H1 (cell line): ENCODE data around the gene ZNF747. TPM values are rescaled to one million over a fixed set of nuclear protein-coding genes. Genes with fewer than 3 reads are reported as not detected.

Source experiments
- CTCF ChIA-PET: fragments of 300-600 bp; sonication (Branson Sonifier 250); formaldehyde crosslinking; loops from one replicate; lab custom pipeline; 2021; ENCODE audit not compliant: partially characterized antibody; lab: Charles Lee
- POLR2A ChIA-PET: fragments of 300-600 bp; sonication (Branson Sonifier 250); formaldehyde crosslinking; loops from one replicate; lab custom pipeline; 2021; ENCODE audit warnings: inconsistent platforms; ENCODE audit not compliant: partially characterized antibody; lab: Charles Lee
- DNase-seq, 2 experiments: peaks; one replicate each; pipeline versions ENCODE4 v3.0.0 to v3.0.0-alpha.2; 2010 to 2022; ENCODE audit warnings: low spot score in 2 of 2, low read depth in 1 of 2, mixed read lengths in 1 of 2
- FAIRE-seq: peaks from 2 replicates; lab custom pipeline; 2011; peaks lifted over from hg19 to GRCh38; lab: Jason Lieb, UNC
- H2AFZ ChIP-seq: 2 replicates; pipeline ENCODE4 v1.8.1; 2012; ENCODE audit warnings: low read length, inconsistent platforms
- H2AK5ac ChIP-seq: 2 replicates; pipeline ENCODE4 v1.6.1; 2013; ENCODE audit warnings: low read depth, low read length
- H2BK120ac ChIP-seq: replicated peaks from 2 replicates; pipeline ENCODE3; 2013; ENCODE audit warnings: low read depth, low read length, inconsistent platforms
- H2BK12ac ChIP-seq: 2 replicates; pipeline ENCODE4 v1.6.1; 2013; ENCODE audit warnings: low read depth, low read length
- H2BK15ac ChIP-seq: 2 replicates; pipeline ENCODE4 v1.6.1; 2013; ENCODE audit warnings: low read length
- H2BK20ac ChIP-seq: 2 replicates; pipeline ENCODE4 v1.6.1; 2013; ENCODE audit warnings: low read length
- H2BK5ac ChIP-seq: 2 replicates; pipeline ENCODE4 v1.6.1; 2013; ENCODE audit warnings: low read depth, low read length
- H3K14ac ChIP-seq: 2 replicates; pipeline ENCODE4 v1.6.1; 2013; ENCODE audit warnings: inconsistent platforms; ENCODE audit not compliant: insufficient read length
- H3K18ac ChIP-seq: 2 replicates; pipeline ENCODE4 v1.6.1; 2013; ENCODE audit warnings: low read length; ENCODE audit errors: extremely low read depth
- H3K23ac ChIP-seq: 2 replicates; pipeline ENCODE4 v1.6.1; 2013; ENCODE audit warnings: inconsistent platforms; ENCODE audit not compliant: insufficient read length
- H3K23me2 ChIP-seq: 2 replicates; pipeline ENCODE4 v1.6.1; 2013; ENCODE audit warnings: low read depth, low read length
- H3K27ac ChIP-seq: 2 replicates; pipeline ENCODE4 v1.6.1; 2011; ENCODE audit warnings: low read depth, low read length, inconsistent platforms
- H3K27me3 ChIP-seq, 4 experiments: replicated peaks in 1 of 4; 1 replicate in 1 of 4; 2 replicates in 3 of 4; pipeline versions ENCODE4 v1.6.1 to v1.8.1; 2011 to 2013; ENCODE audit warnings: low read length in 3 of 4, mild to moderate bottlenecking in 3 of 4, inconsistent platforms in 2 of 4, mixed read lengths in 2 of 4, moderate library complexity in 1 of 4; ENCODE audit not compliant: control insufficient read depth in 3 of 4, insufficient read depth in 3 of 4; ENCODE audit errors: extremely low read depth in 1 of 4
- H3K36me3 ChIP-seq, 4 experiments: 2 replicates each; pipeline versions ENCODE4 v1.6.1 to v1.8.1; 2011 to 2013; ENCODE audit warnings: mild to moderate bottlenecking in 4 of 4, low read length in 3 of 4, moderate library complexity in 2 of 4, control low read depth in 1 of 4, inconsistent platforms in 1 of 4; ENCODE audit not compliant: insufficient read depth in 4 of 4, control insufficient read depth in 2 of 4
- H3K4ac ChIP-seq: replicated peaks from 2 replicates; pipeline ENCODE3; 2013; ENCODE audit warnings: low read length, low read depth, mixed read lengths, inconsistent platforms; ENCODE audit not compliant: insufficient read length
- H3K4me1 ChIP-seq, 4 experiments: replicated peaks in 1 of 4; 1 replicate in 1 of 4; 2 replicates in 3 of 4; pipeline versions ENCODE4 v1.6.1 to v1.8.1; 2011 to 2013; ENCODE audit warnings: low read length in 3 of 4, inconsistent platforms in 2 of 4, mixed read lengths in 1 of 4; ENCODE audit not compliant: insufficient read depth in 4 of 4, control insufficient read depth in 3 of 4
- H3K4me2 ChIP-seq, 2 experiments: 2 replicates each; pipeline versions ENCODE4 v1.6.1 to v1.8.1; 2011 to 2013; ENCODE audit warnings: low read depth in 2 of 2, low read length in 2 of 2, control low read depth in 1 of 2, inconsistent platforms in 1 of 2, mild to moderate bottlenecking in 1 of 2; ENCODE audit not compliant: insufficient read depth in 1 of 2
- H3K4me3 ChIP-seq, 4 experiments: fragments of 200-600, 300-600 bp in 1 of 4; sonication (generic), shearing (Covaris generic), sonication (Bioruptor Twin) in 1 of 4; 2 replicates each; pipeline versions ENCODE4 v1.5.1 to v1.8.1; 2011 to 2016; ENCODE audit warnings: low read length in 4 of 4, low read depth in 3 of 4, control low read depth in 2 of 4, inconsistent platforms in 2 of 4, mild to moderate bottlenecking in 2 of 4, mixed read lengths in 1 of 4, moderate library complexity in 1 of 4; ENCODE audit not compliant: insufficient read depth in 2 of 4; ENCODE audit errors: extremely low read depth in 1 of 4
- H3K56ac ChIP-seq: replicated peaks from 2 replicates; pipeline ENCODE3; 2013; ENCODE audit warnings: low read depth, mild to moderate bottlenecking, mixed read lengths, low read length, inconsistent platforms; ENCODE audit not compliant: insufficient read length
- H3K79me1 ChIP-seq: 2 replicates; pipeline ENCODE4 v1.6.1; 2013; ENCODE audit warnings: low read depth, low read length, control low read depth
- H3K79me2 ChIP-seq, 2 experiments: 2 replicates each; pipeline versions ENCODE4 v1.6.1 to v1.8.1; 2012 to 2013; ENCODE audit warnings: low read length in 2 of 2, mild to moderate bottlenecking in 2 of 2, inconsistent platforms in 1 of 2; ENCODE audit not compliant: insufficient read depth in 2 of 2, control insufficient read depth in 1 of 2
- H3K9ac ChIP-seq, 4 experiments: replicated peaks in 1 of 4; 1 replicate in 1 of 4; 2 replicates in 3 of 4; pipeline versions ENCODE4 v1.6.1 to v1.8.1; 2011 to 2013; ENCODE audit warnings: low read depth in 3 of 4, low read length in 3 of 4, control low read depth in 2 of 4, mild to moderate bottlenecking in 2 of 4, moderate library complexity in 2 of 4, inconsistent platforms in 1 of 4; ENCODE audit errors: extremely low read depth in 1 of 4
- H3K9me3 ChIP-seq, 2 experiments: 2 replicates each; pipeline versions ENCODE4 v1.6.1 to v1.8.1; 2012 to 2013; ENCODE audit warnings: mild to moderate bottlenecking in 2 of 2, moderate library complexity in 2 of 2, control low read depth in 1 of 2, inconsistent platforms in 1 of 2, low read depth in 1 of 2, low read length in 1 of 2, mixed read lengths in 1 of 2; ENCODE audit not compliant: insufficient read depth in 2 of 2
- H4K20me1 ChIP-seq, 2 experiments: replicated peaks in 1 of 2; 2 replicates each; pipeline versions ENCODE3 to v1.8.1; 2011 to 2013; ENCODE audit warnings: inconsistent platforms in 2 of 2, low read length in 2 of 2, mild to moderate bottlenecking in 1 of 2; ENCODE audit not compliant: insufficient read depth in 2 of 2, control insufficient read depth in 1 of 2
- H4K5ac ChIP-seq: 2 replicates; pipeline ENCODE4 v1.6.1; 2013; ENCODE audit warnings: low read length, low read depth, mixed read lengths, inconsistent platforms; ENCODE audit not compliant: insufficient read length
- H4K8ac ChIP-seq: 2 replicates; pipeline ENCODE4 v1.8.0; 2013; ENCODE audit warnings: mild to moderate bottlenecking, moderate library complexity, low read length, inconsistent platforms; ENCODE audit not compliant: insufficient read depth; ENCODE audit errors: extremely low read depth
- H4K91ac ChIP-seq: replicated peaks from 2 replicates; pipeline ENCODE3; 2013; ENCODE audit warnings: low read length, mixed read lengths, inconsistent platforms; ENCODE audit not compliant: insufficient read length
- CHD1 ChIP-seq: IDR thresholded peaks from 2 replicates; pipeline ENCODE4 v1.6.1; 2012; ENCODE audit warnings: low read depth, low read length, improper control_type of control experiment
- CHD2 ChIP-seq: IDR thresholded peaks from 2 replicates; pipeline ENCODE4 v1.6.1; 2012; ENCODE audit warnings: low read length, improper control_type of control experiment
- HDAC2 ChIP-seq, 2 experiments: fragments of 300-600 bp in 1 of 2; sonication (generic) in 1 of 2; IDR thresholded peaks; 2 replicates each; pipeline ENCODE4 v1.6.1; 2011 to 2012; ENCODE audit warnings: low read depth in 2 of 2, low read length in 2 of 2, mild to moderate bottlenecking in 2 of 2, moderate library complexity in 2 of 2, borderline replicate concordance in 1 of 2, inconsistent platforms in 1 of 2
- RAD21 ChIP-seq, 2 experiments: IDR thresholded peaks in 1 of 2; conservative IDR thresholded peaks in 1 of 2; 2 replicates each; pipeline ENCODE4 v1.6.1; 2011; ENCODE audit warnings: low read depth in 2 of 2, low read length in 2 of 2, improper control_type of control experiment in 1 of 2, inconsistent platforms in 1 of 2, mild to moderate bottlenecking in 1 of 2, moderate library complexity in 1 of 2
- RBBP5 ChIP-seq: IDR thresholded peaks from 2 replicates; pipeline ENCODE4 v1.7.1; 2012; ENCODE audit warnings: low read depth, mild to moderate bottlenecking, inconsistent platforms, low read length, moderate library complexity, borderline replicate concordance
- SIX5 ChIP-seq: IDR thresholded peaks from 2 replicates; pipeline ENCODE4 v1.6.1; 2011; ENCODE audit warnings: mild to moderate bottlenecking, low read depth, low read length
- SUZ12 ChIP-seq: fragments of 200-600 bp; sonication (generic); IDR thresholded peaks from 2 replicates; pipeline ENCODE4 v1.6.1; 2012; ENCODE audit warnings: mild to moderate bottlenecking, inconsistent platforms, low read length, moderate library complexity, mixed read lengths
- TBP ChIP-seq: IDR thresholded peaks from 2 replicates; pipeline ENCODE4 v1.6.1; 2011; ENCODE audit warnings: low read depth, low read length, improper control_type of control experiment
- TEAD4 ChIP-seq: IDR thresholded peaks from 2 replicates; pipeline ENCODE4 v1.6.1; 2012; ENCODE audit warnings: low read depth, low read length, inconsistent platforms, mixed read lengths
- ZNF274 ChIP-seq: IDR thresholded peaks from 2 replicates; pipeline ENCODE4 v1.7.0; 2012; ENCODE audit warnings: low read length, borderline replicate concordance; ENCODE audit errors: extremely low read depth
- WGBS, 2 experiments: shearing (Covaris generic) in 1 of 2; methylation state at CpG; one replicate each; pipeline versions ENCODE4 v1.1.6 to v1.1.7; 2013 to 2015; ENCODE audit warnings: low lambda C conversion rate in 2 of 2, mixed read lengths in 2 of 2, inconsistent platforms in 1 of 2, low coverage in 1 of 2, missing lambda C conversion rate in 1 of 2; ENCODE audit not compliant: insufficient replicate concordance in 2 of 2, insufficient coverage in 1 of 2, insufficient read length in 1 of 2; ENCODE audit errors: extremely low coverage in 1 of 2, missing lambda C conversion rate in 1 of 2; 5-methylcytosine and 5-hydroxymethylcytosine counted together
- polyA plus RNA-seq, 7 experiments: library from polyadenylated mRNA; depleted of rRNA in 3 of 7; stranded (reverse) in 5 of 7; unstranded in 2 of 7; fragments of >200 nt in 5 of 7; fragments of 200-250 nt in 2 of 7; gene quantifications; 1 replicate in 5 of 7; 2 replicates in 1 of 7; 4 replicates in 1 of 7; pipeline versions ENCODE4 v1.2.1 to v1.2.3, GENCODE V29; 2011 to 2013; ENCODE audit warnings: missing spikeins in 2 of 7, mixed read lengths in 2 of 7
- total RNA-seq: library from RNA; stranded (reverse); fragmentation: NEBNext Ultra II Directional; extraction: Animal tissue kit (Norgen Biotek cat#: 25700); gene quantifications from 2 replicates; pipeline ENCODE4 v1.2.1, GENCODE V29; 2021

The ZNF747 gene
- total and polyA plus RNA-seq, 2 of the 8 experiments (the other 6 are each of a cell fraction or from before 2014, with no cell fraction given), result 9.9 to 10.3 TPM

- no peak overlapping the region for H3K56ac ChIP-seq
- H4K5ac ChIP-seq, result no peak overlapping the region
- CTCF ChIA-PET, result interaction anchor here (0.7 to 5.7 kb wide), 6 partner anchors 18 to 118 kb away, joined by 3 to 28 read pairs (median 7); partner anchors contain the start of genes ZNF747 and ZNF785
- no peak overlapping the region for H4K91ac ChIP-seq
- H2BK5ac ChIP-seq, result no peak overlapping the region
- H3K9me3 ChIP-seq, result no peaks in the 10 kb centered on the region
- H4K20me1 ChIP-seq, result no peaks in the 10 kb centered on the region
- no peak overlapping the region for H2AFZ ChIP-seq
- no peak overlapping the region for H3K4ac ChIP-seq
- no peak overlapping the region for H2AK5ac ChIP-seq
- no peak overlapping the region for H2BK15ac ChIP-seq
- no peak overlapping the region for H3K23ac ChIP-seq
- no peaks in the 10 kb centered on the region for H3K36me3 ChIP-seq
- H3K4me3 ChIP-seq, result no peak overlapping the region
- no peak overlapping the region for H3K18ac ChIP-seq
- H3K9ac ChIP-seq, result no peak overlapping the region
- H3K4me1 ChIP-seq, result peaks cover 0 to 9% (median 2%) of the 10 kb centered on the region in 4 experiments; a peak in 5 of 7 replicates
- no peaks in the 10 kb centered on the region for H3K79me1 ChIP-seq
- H3K23me2 ChIP-seq, result peaks cover 11% of the 10 kb centered on the region; the same call in 1 of the 2 replicates
- no peak overlapping the region for H3K14ac ChIP-seq
- H4K8ac ChIP-seq, result no peak overlapping the region; the same call in 1 of the 2 replicates
- FAIRE-seq, result no peak
- POLR2A ChIA-PET, result interaction anchor here (1.0 to 5.0 kb wide), 6 partner anchors 9 to 43 kb away, joined by 3 to 26 read pairs (median 5); partner anchors contain the start of genes ZNF689, ZNF747, ZNF764 and ZNF785
- H2BK20ac ChIP-seq, result no peak overlapping the region
- 91% methylated on average over 14 of the region's 14 CpGs; no CpG with 5 or more reads in 1 of the 2 experiments for WGBS, 2 experiments
- DNase-seq, result no peak
- no peaks in the 10 kb centered on the region for H3K79me2 ChIP-seq
- no peak overlapping the region for H3K27ac ChIP-seq
- H2BK120ac ChIP-seq, result no peak overlapping the region
- no peak overlapping the region for H3K4me2 ChIP-seq
- no peaks in the 10 kb centered on the region; a peak in 1 of 7 replicates for H3K27me3 ChIP-seq
- no peak overlapping the region for H2BK12ac ChIP-seq
- TF ChIP-seq SUZ12, result no peak
- TF ChIP-seq CHD1, result no peak
- no peak for TF ChIP-seq ZNF274
- no peak for TF ChIP-seq TEAD4
- no peak for TF ChIP-seq RAD21 (IDR thresholded peaks at IDR 0.05 in 1 of 2, conservative IDR thresholded peaks at IDR 0.05 in 1 of 2; ENCODE audit: low read depth in 2 of 2, low read length in 2 of 2)
- no peak for TF ChIP-seq CHD2
- no peak for TF ChIP-seq HDAC2 (IDR thresholded peaks at IDR 0.05; ENCODE audit: borderline replicate concordance in 1 of 2, low read depth in 2 of 2, low read length in 2 of 2)
- TF ChIP-seq SIX5, result no peak
- TF ChIP-seq RBBP5, result no peak
- TF ChIP-seq TBP, result no peak
Observed at GRCh38 chr16:30567160-30567990, 32.7 kb upstream of the ZNF747 start.
